Testis (tissue), 3 donors: Measurements from ENCODE around the gene SLC1A3. TPM values are rescaled to one million over a fixed set of nuclear protein-coding genes. Genes with fewer than 3 reads are reported as not detected.

ENCODE experiments used
- DNase-seq: peaks from one replicate; pipeline ENCODE4 v3.0.0-alpha.2; 2019
- H3K27ac ChIP-seq, 2 donors: fragments of 200-600 bp; sonication (generic); one replicate each; pipeline ENCODE4 v1.5.1; 2019
- H3K27me3 ChIP-seq: fragments of 200-600 bp; sonication (generic); one replicate; pipeline ENCODE4 v1.5.1; 2019
- H3K36me3 ChIP-seq: fragments of 200-600 bp; sonication (generic); one replicate; pipeline ENCODE4 v1.5.1; 2017; ENCODE audit warnings: low read depth; ENCODE audit errors: missing control alignments
- H3K4me1 ChIP-seq: fragments of 200-600 bp; sonication (generic); one replicate; pipeline ENCODE4 v1.5.1; 2019
- H3K4me3 ChIP-seq, 2 donors: fragments of 200-600 bp; sonication (generic); one replicate each; pipeline ENCODE4 v1.5.1; 2017 to 2019
- H3K9me3 ChIP-seq: fragments of 200-600 bp; sonication (generic); one replicate; pipeline ENCODE4 v1.5.1; 2017
- CTCF ChIP-seq, 3 experiments: fragments of 450-650 bp in 2 of 3; fragments of 200-600 bp in 1 of 3; sonication (generic) in 1 of 3; IDR thresholded peaks; one replicate each; pipeline ENCODE4 v1.5.1; 2016 to 2019; ENCODE audit warnings: antibody characterized with exemption in 3 of 3, mild to moderate bottlenecking in 2 of 3, moderate library complexity in 1 of 3
- POLR2A ChIP-seq: fragments of 450-650 bp; IDR thresholded peaks from one replicate; pipeline ENCODE4 v1.6.1; 2017; ENCODE audit warnings: antibody characterized with exemption, mild to moderate bottlenecking, moderate library complexity
- WGBS, 2 donors: methylation state at CpG; one replicate each; pipeline ENCODE4 v1.1.5; 2018; 5-methylcytosine and 5-hydroxymethylcytosine counted together
- intact Hi-C: fragments of 100-400 bp; cut with DNase I; formaldehyde crosslinking; loops from one replicate; pipeline ENCODE4 v1.15.1; 2023; ENCODE audit warnings: low total_unique reads
- polyA plus RNA-seq: library from polyadenylated mRNA; stranded (reverse); fragments of 350-450 nt; fragmentation: Illumina TruSeq; extraction: RNeasy Lipid Tissue Mini Kit (QIAGEN cat#74804); gene quantifications from one replicate; pipeline ENCODE4 v1.2.3, GENCODE V29; 2014; ENCODE audit warnings: low read depth, low replicate concordance; ENCODE audit not compliant: insufficient read depth
- total RNA-seq, 2 donors: library from RNA; depleted of rRNA; stranded (reverse); fragments of >200 nt; gene quantifications; one replicate each; pipeline ENCODE4 v1.2.3, GENCODE V29; 2016

SLC1A3 gene
- total and polyA plus RNA-seq, 3 donors from 2014 or later: 3.6 to 10.8 (median 6.6) TPM

GRCh38 chr5:36570301-36571095 is 35.9 kb upstream of the SLC1A3 start:
- Histone ChIP-seq H3K36me3 (no peaks in the 10 kb centered on the region), H3K9me3 (no peaks in the 10 kb centered on the region), H3K27me3 (no peaks in the 10 kb centered on the region), H3K4me3 (no peak overlapping the region), H3K27ac (peak overlapping the region in 1 of 2 donors; percentile 3), H3K4me1 (peaks cover 6% of the 10 kb centered on the region)
- intact Hi-C loops: no loop called here
- peak; percentile 19 for DNase-seq
- 58 to 68% methylated on average over 6 of the region's 6 CpGs for WGBS, 2 donors
- TF ChIP-seq POLR2A (no peak), CTCF (IDR thresholded peaks at IDR 0.05) (no peak)

GRCh38 chr5:36571401-36572042 is 34.9 kb upstream of the SLC1A3 start:
- no peak for DNase-seq
- TF ChIP-seq CTCF (IDR thresholded peaks at IDR 0.05): no peak
- no peak for TF ChIP-seq POLR2A
- no peaks in the 10 kb centered on the region for H3K9me3 ChIP-seq
- H3K4me3 ChIP-seq: no peak overlapping the region
- no peaks in the 10 kb centered on the region for H3K27me3 ChIP-seq
- intact Hi-C loops: no loop called here
- H3K27ac ChIP-seq: no peak overlapping the region
- no peaks in the 10 kb centered on the region for H3K36me3 ChIP-seq
- WGBS, 2 donors: 77 to 88% methylated on average over 4 of the region's 4 CpGs
- H3K4me1 ChIP-seq: peaks cover 6% of the 10 kb centered on the region

- Histone ChIP-seq H3K36me3 (no peaks in the 10 kb centered on the region), H3K9me3 (no peaks in the 10 kb centered on the region), H3K27me3 (no peaks in the 10 kb centered on the region), H3K27ac (no peak overlapping the region), H3K4me3 (no peak overlapping the region), H3K4me1 (peaks cover 12% of the 10 kb centered on the region)
- intact Hi-C loops: no loop called here
- TF ChIP-seq CTCF (IDR thresholded peaks at IDR 0.05): no peak
- TF ChIP-seq POLR2A: no peak
- WGBS, 2 donors: 69 to 79% methylated on average over 2 of the region's 2 CpGs
- DNase-seq: no peak
These were observed 33.0 kb upstream of the SLC1A3 start for GRCh38 chr5:36573438-36573837.

- no peaks in the 10 kb centered on the region for H3K9me3 ChIP-seq
- H3K27ac ChIP-seq: no peak overlapping the region
- H3K4me1 ChIP-seq: peaks cover 8% of the 10 kb centered on the region
- TF ChIP-seq POLR2A (no peak), CTCF (IDR thresholded peaks at IDR 0.05) (no peak)
- no peaks in the 10 kb centered on the region for H3K36me3 ChIP-seq
- H3K4me3 ChIP-seq: no peak overlapping the region
- WGBS, 2 donors: 49 to 63% methylated on average over 4 of the region's 4 CpGs
- DNase-seq: no peak
- H3K27me3 ChIP-seq: no peaks in the 10 kb centered on the region
- intact Hi-C loops: no loop called here
These were observed 31.0 kb upstream of the SLC1A3 start for GRCh38 chr5:36575361-36575781.
